HG03521 (cell line): ENCODE measurements around the gene TBCE.

Experiments
- ATAC-seq: cut with Tn5 transposase; IDR thresholded peaks from one replicate; pipeline ENCODE4 v1.9.1; 2021; ENCODE audit warnings: mild to moderate bottlenecking, moderate library complexity; ENCODE audit not compliant: unreplicated experiment

TBCE gene

GRCh38 chr1:235367000-235367908, at the start of gene TBCE:
TSS of gene TBCE (plus strand) at chr1:235367427. CDS start at chr1:235380050, 12,623 bp downstream.
- peak; percentile 100 for ATAC-seq

GRCh38 chr1:235319255-235319654, 48.0 kb upstream of the TBCE start:
- ATAC-seq, result no peak

- no peak for ATAC-seq
Observed at GRCh38 chr1:235320521-235321179, 46.6 kb upstream of the TBCE start.

DNA sequence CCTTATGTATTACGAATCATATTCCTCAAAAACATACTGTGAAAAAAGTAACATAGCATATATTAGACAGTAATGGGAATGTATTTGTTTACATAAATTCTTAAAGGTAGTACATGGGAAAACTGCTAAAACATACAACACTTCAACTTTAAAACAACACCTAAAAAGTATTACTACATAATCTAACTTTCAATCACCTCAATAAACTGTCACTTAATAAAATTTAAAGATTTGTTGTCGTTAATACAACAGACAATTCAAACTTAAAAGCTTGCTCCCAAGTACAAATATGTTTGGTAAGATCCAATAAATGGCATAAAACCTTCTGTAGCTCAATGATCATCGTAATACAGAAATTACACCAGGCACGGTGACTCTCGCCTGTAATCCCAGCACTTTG, 42.9 kb upstream of the TBCE start:
- ATAC-seq, result no peak

DNA sequence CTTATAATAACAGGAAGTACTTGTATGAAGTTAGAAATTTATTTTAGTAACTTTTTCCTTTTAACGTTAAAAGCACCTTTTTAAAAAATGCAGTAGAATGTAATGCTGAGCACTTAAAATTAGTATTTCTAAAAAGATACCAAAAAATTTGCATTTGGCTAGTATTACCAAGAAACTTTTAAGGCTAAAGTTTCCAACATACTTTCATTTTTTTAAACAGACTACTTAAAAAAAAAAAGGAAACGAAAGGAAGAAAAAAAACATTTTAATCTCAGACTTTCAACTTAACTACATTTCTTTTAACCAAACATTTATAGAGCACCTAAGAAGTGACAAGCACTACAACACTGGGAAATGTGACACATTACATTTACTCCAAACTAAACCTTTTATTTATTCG, 42.1 kb upstream of the TBCE start:
- no peak for ATAC-seq

DNA sequence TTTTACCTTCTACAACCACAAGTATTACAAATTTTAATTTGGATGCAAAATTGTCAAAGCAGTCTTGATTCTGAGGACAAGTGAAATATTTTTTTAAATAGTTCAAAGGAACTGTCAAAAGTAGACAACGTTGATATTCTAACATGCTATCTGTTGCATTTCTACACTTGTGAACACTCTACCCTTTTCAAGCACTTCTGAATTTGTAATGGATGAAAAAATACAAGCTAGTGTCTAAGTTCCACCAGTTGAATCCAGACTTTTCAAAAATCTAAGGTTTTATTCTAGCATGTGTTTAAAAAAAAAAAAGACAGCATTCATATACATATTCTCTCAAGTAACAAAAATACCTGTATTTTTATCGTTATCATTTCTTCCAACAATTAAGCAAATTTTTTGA, 41.4 kb upstream of the TBCE start:
- no peak for ATAC-seq

- ATAC-seq, result no peak
Observed at GRCh38 chr1:235326719-235327558, 40.3 kb upstream of the TBCE start.

GRCh38 chr1:235327559-235328270, 39.5 kb upstream of the TBCE start, which contains the start of gene ARID4B:
TSS of gene ARID4B (minus strand) at chr1:235328179. CDS start at chr1:235326919, 1,260 bp downstream.
- ATAC-seq, result peak; percentile 2

DNA sequence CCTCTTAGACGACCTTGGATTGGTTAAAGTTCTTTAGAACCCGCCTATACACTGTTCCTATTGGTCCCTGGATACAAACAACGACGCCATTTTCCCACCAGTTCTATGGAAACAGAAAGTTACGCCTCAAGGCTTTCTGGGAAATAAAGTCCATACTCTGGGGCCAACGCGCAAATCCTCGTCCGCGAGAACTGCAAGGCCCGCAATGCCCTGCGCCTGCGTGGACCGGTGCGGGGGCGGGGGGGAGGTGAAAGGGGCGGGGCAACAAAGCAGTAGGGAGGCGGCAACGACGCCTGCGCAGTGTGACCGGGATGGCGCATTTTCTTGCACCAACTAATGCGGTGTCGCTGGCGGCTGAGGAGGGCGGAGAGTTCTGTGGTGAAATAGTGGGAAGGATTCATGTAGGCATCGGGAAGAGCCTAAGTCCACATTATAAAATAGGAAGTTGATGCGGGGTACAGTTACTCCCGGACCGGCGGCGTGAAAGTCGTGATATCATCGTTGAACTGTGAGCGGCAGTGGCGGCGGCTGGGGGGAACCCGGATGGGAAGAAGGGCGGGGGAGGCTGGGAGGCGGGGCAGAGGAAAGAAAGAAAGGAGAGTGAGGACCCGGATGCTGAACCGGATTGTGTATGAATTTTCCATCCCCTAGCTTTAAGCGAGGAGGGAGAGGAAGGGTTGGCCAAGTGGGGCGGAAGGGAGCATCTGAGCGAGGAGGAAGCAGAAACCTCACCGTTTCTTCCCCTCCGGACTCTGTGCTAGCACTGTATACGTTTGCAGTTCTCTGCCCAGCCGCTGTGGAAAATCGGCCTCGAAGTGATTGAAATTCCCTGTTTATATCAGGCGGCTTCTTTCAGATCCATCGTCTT, 38.7 kb upstream of the TBCE start, which contains the start of gene GGPS1:
Gene GGPS1 (plus strand): TSS at position 300 of the 868 bp plus-strand sequence. CDS start 6,695 bp downstream, outside the sequence.
- peak; percentile 72 for ATAC-seq

DNA sequence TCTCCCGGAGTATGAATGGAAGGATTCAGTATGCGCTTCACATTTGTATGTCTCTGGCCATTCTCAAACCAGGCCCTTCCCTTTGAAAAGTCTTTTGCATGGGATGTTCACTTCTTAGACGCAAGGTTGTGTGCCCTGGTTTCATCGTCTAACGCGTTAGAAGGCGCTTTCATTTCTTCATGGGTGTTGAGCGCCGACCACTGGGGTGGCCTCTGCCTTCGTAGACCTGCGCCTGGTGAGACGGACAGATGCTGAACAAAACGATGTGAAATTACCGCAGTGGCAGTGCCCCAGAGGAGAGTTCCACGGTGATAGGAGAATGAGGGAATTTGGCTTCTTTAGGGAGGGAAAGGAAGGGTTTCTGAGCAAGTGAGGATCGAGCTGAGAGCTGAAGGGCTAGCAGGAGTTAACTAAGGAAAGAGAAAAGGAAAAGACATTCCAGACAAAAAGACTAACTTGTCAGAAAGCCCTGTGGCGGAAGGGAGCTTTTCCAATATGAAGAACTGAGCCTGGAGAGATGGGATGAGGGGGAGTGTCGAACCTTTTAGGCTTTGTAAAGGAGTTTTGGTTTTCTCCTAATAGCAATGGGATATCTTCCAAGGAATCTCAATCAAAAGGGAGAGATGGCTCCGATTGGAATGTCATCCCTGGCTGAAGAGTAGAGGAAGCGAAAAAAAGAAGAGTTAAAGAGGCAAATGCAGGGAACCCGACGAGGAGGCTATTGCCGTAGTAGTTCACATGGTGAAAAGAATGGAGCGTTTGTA, 37.9 kb upstream of the TBCE start:
- peak; percentile 19 for ATAC-seq

- ATAC-seq, result no peak
Observed at GRCh38 chr1:235330918-235331285, 36.3 kb upstream of the TBCE start.

DNA sequence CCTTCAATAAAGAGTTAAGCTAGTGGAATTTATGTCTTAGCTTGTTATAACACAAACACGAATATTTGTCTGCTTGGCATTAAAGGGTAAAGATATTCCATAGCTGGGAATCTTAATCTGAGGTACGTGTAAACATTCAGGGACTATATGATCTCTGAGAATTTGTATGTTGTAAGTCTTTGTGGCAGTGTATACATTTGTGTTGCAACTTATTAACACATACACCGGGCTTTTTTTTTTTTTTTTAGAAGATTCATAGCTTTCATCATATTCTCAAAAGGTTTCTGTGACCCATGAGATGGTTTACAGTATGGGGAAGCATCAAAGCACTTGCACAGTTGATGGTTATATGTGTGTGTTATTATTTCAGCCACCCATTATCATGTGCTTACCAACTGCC, 35.8 kb upstream of the TBCE start:
- no peak for ATAC-seq

DNA sequence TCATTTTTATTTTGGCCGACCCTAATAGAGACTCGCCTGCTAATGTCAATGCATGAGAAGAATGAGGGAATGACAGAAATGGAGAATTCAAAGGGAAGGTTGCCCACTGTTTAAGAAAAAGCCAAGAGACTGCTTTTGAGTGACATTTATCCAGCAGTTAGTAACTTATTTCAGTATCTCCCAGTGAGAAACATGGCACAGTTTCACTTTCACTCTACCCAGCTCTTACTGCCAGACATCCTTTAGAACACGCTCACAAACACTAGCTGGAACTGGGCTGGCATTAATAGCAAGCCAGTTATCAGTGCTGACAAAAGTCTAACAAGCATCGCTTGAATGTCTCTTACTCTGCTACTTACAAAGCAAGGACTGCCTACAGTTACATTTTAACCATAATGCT, 30.3 kb upstream of the TBCE start:
- ATAC-seq, result no peak

GRCh38 chr1:235339746-235340145, 27.5 kb upstream of the TBCE start:
- no peak for ATAC-seq

- ATAC-seq, result no peak
Observed at GRCh38 chr1:235341334-235341733, 25.9 kb upstream of the TBCE start.

GRCh38 chr1:235342039-235342438, 25.2 kb upstream of the TBCE start:
- ATAC-seq, result no peak

- no peak for ATAC-seq
Observed at GRCh38 chr1:235342471-235342870, 24.8 kb upstream of the TBCE start.

- ATAC-seq, result no peak
Observed at GRCh38 chr1:235343726-235344125, 23.5 kb upstream of the TBCE start.

- ATAC-seq, result no peak
Observed at GRCh38 chr1:235351441-235351840, 15.8 kb upstream of the TBCE start.
